ENCODE data around the gene HBA1. TPM values are rescaled to one million over a fixed set of nuclear protein-coding genes. Genes with fewer than 3 reads are reported as not detected.
"Not testable (repeated sequence)": the region's sequence is repeated elsewhere in the genome, so short reads cannot be mapped to it uniquely, and the experiment has no call there.

HBA1 gene
- total RNA-seq, 1 experiment from 2014 or later: not detected

GRCh38 chr16:185213-185612 lies 8.7 kb downstream of the HBA1 start:
- in situ Hi-C loops (cut with HindIII; ENCODE audit: low pct_unique_long_range_greater_than_20kb, low sequenced_read_pairs): no loop called here
- DNase-seq (ENCODE audit: low read depth, low spot score): no peak

GRCh38 chr16:185691-186090 lies 9.2 kb downstream of the HBA1 start:
- no peak for DNase-seq (ENCODE audit: low read depth, low spot score)
- in situ Hi-C loops (cut with HindIII; ENCODE audit: low pct_unique_long_range_greater_than_20kb, low sequenced_read_pairs): no loop called here

GRCh38 chr16:187330-187729 lies 10.8 kb downstream of the HBA1 start:
- DNase-seq (ENCODE audit: low read depth, low spot score): no peak
- in situ Hi-C loops (cut with HindIII; ENCODE audit: low pct_unique_long_range_greater_than_20kb, low sequenced_read_pairs): no loop called here

- no peak for DNase-seq (ENCODE audit: low read depth, low spot score)
- in situ Hi-C loops (cut with HindIII; ENCODE audit: low pct_unique_long_range_greater_than_20kb, low sequenced_read_pairs): no loop called here
Observed at GRCh38 chr16:188674-189073, 12.2 kb downstream of the HBA1 start.

GRCh38 chr16:189604-190186 lies 13.2 kb downstream of the HBA1 start:
- in situ Hi-C loops (cut with HindIII; ENCODE audit: low pct_unique_long_range_greater_than_20kb, low sequenced_read_pairs): no loop called here
- DNase-seq (ENCODE audit: low read depth, low spot score): no peak

- DNase-seq (ENCODE audit: low read depth, low spot score): no peak
- in situ Hi-C loops (cut with HindIII; ENCODE audit: low pct_unique_long_range_greater_than_20kb, low sequenced_read_pairs): no loop called here
Observed at GRCh38 chr16:191831-192230, 15.4 kb downstream of the HBA1 start.

GRCh38 chr16:192686-193085 lies 16.2 kb downstream of the HBA1 start:
- in situ Hi-C loops (cut with HindIII; ENCODE audit: low pct_unique_long_range_greater_than_20kb, low sequenced_read_pairs): no loop called here

GRCh38 chr16:193441-193840 lies 17.0 kb downstream of the HBA1 start:
- in situ Hi-C loops (cut with HindIII; ENCODE audit: low pct_unique_long_range_greater_than_20kb, low sequenced_read_pairs): no loop called here
- no peak for DNase-seq (ENCODE audit: low read depth, low spot score)

More at GRCh38 chr16:192686-193085, 16.2 kb downstream of the HBA1 start:
- no peak for DNase-seq (ENCODE audit: low read depth, low spot score)

GRCh38 chr16:194516-194915 lies 18.0 kb downstream of the HBA1 start:
- no peak for DNase-seq (ENCODE audit: low read depth, low spot score)

GRCh38 chr16:200388-200787 lies 23.9 kb downstream of the HBA1 start:
- in situ Hi-C loops (cut with HindIII; ENCODE audit: low pct_unique_long_range_greater_than_20kb, low sequenced_read_pairs): no loop called here
- no peak for DNase-seq (ENCODE audit: low read depth, low spot score)

More at GRCh38 chr16:194516-194915, 18.0 kb downstream of the HBA1 start:
- in situ Hi-C loops (cut with HindIII; ENCODE audit: low pct_unique_long_range_greater_than_20kb, low sequenced_read_pairs): no loop called here

- DNase-seq (ENCODE audit: low read depth, low spot score): no peak
- in situ Hi-C loops (cut with HindIII; ENCODE audit: low pct_unique_long_range_greater_than_20kb, low sequenced_read_pairs): no loop called here
Observed at GRCh38 chr16:203246-203645, 26.8 kb downstream of the HBA1 start.

GRCh38 chr16:204046-204445 lies 27.6 kb downstream of the HBA1 start:
- not testable (repeated sequence) for DNase-seq (ENCODE audit: low read depth, low spot score)

GRCh38 chr16:209359-209758 lies 32.9 kb downstream of the HBA1 start:
- DNase-seq (ENCODE audit: low read depth, low spot score); in situ Hi-C loops (cut with HindIII; ENCODE audit: low pct_unique_long_range_greater_than_20kb, low sequenced_read_pairs): not testable (repeated sequence)

More at GRCh38 chr16:204046-204445, 27.6 kb downstream of the HBA1 start:
- in situ Hi-C loops (cut with HindIII; ENCODE audit: low pct_unique_long_range_greater_than_20kb, low sequenced_read_pairs): not testable (repeated sequence)

- DNase-seq (ENCODE audit: low read depth, low spot score); in situ Hi-C loops (cut with HindIII; ENCODE audit: low pct_unique_long_range_greater_than_20kb, low sequenced_read_pairs): not testable (repeated sequence)
Observed at GRCh38 chr16:211631-212180, 35.2 kb downstream of the HBA1 start.

- in situ Hi-C loops (cut with HindIII; ENCODE audit: low pct_unique_long_range_greater_than_20kb, low sequenced_read_pairs): no loop called here
- no peak for DNase-seq (ENCODE audit: low read depth, low spot score)
Observed at GRCh38 chr16:212999-213398, 36.5 kb downstream of the HBA1 start.

- in situ Hi-C loops (cut with HindIII; ENCODE audit: low pct_unique_long_range_greater_than_20kb, low sequenced_read_pairs): no loop called here
- no peak for DNase-seq (ENCODE audit: low read depth, low spot score)
Observed at GRCh38 chr16:220021-220420, 43.5 kb downstream of the HBA1 start.
